HL-60/S4 treated with phorbol 12-myristate 13-acetate at 8.2 ng/mL for 4 days and 3 days (cell line): ENCODE measurements around the gene ROCK2.
"Not testable (repeated sequence)": the region's sequence is repeated elsewhere in the genome, so short reads cannot be mapped to it uniquely, and the experiment has no call there.

ENCODE experiments used
- in situ Hi-C: fragments of 300-500 bp; cut with MboI; formaldehyde crosslinking; loops from 2 replicates; pipeline ENCODE4 v1.15.0; 2022; ENCODE audit warnings: low sequenced_read_pairs

The ROCK2 gene

DNA sequence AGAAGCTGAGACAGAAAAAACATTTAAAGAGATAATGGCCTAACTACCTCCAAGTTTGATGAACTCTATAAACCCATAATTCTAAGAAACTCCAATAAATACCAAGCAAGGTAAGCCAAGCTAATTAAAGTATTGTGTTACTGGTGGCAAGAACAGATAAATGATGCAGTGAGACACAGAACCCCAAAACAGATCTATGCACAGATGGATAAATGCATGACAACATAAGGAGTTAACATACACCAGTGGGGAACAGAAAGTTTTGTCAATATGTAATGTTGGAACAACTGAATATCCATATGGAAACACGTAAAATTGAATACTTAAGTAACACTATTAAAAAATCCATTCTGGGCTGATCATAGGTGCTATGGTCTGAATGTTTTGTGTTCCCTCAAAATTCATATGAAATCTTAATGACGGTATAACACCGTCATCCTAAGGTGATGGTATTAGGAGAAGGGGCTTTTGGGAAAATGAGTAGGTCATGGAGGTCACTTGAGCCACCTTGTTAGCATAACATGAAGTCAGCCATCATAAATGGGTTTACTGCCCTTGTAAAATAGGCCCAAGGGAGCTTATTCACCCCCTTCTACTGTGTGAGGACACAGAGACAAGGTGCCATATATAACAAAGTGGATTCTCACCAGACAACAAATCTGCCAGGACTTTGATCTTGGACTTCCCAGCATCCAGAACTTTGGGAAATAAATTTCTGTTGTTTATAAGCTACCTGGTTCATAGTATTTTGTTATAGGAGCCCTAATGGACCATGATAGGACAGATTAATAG lies 102.8 kb downstream of the ROCK2 start:
- in situ Hi-C loops, result no loop called here

DNA sequence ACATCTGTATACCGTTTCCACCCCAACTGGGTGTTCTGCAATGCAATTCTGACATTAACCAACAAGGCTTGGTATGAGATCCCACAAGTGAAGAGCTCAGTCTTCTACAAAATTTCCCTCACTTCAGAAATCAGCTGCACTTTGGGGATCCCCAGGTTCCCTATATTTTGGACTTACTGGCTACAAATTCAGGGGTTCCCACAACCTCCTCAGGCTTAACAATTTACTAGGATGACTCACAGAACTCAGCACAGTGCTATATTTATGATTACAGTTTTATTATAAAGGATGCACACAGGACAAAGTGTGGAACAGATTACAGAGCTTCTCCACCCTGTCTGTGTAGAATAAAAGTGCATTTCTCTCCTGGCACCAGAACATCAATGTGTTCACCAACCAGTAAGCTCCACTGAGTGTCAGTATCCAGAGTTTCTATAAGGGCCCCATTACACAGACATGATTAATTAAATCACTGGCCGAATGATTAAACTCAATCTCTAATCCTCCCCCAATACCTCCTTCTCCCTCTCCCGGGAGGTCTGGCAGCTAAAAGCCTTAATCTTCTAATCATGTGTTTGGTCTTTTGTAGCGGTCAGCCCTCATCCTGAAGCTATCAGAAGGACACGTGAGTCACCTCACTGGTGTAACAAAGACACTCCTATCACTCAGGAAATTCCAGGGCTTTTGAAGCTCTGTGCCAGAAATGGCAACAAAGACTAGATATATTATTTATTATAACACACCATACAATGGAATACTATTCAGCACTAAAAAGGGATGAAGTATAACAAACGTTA lies 104.6 kb downstream of the ROCK2 start:
- in situ Hi-C loops, result no loop called here

DNA sequence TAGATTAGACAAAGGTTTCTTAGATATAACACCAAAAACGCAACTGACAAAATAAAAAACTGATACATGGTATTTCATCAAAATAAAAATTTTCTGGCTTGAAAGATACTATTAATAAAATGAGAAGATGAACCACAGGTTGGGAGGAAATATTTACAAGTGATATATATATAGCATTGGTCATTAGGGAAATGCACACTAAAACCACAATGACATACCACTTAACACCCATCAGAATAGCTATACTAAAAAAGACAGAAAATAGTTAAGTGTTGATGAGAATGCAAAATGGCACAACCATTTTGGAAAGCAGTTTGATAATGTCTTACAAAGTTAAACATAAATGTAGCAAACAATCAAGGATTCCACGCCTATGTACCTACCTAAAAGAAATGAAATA lies 105.3 kb downstream of the ROCK2 start:
- in situ Hi-C loops, result no loop called here

DNA sequence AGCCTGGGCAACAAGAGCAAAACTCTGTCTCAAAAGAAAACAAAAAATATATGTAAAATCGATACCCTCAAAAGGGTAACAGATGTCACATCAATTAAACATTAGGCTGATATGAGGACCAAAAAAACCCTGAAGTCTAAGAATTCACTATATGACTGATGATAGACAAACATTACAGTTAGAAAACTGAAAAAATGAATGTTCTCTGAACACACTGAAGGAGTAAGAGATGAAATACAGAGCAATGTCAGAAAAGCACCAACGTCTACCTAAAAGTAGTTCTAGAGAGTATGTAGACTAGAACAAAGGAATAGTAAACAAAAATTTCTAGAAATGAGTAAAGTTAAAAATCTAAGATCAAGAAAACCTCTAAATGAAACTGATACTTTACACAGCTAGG lies 107.3 kb downstream of the ROCK2 start:
- in situ Hi-C loops, result no loop called here

DNA sequence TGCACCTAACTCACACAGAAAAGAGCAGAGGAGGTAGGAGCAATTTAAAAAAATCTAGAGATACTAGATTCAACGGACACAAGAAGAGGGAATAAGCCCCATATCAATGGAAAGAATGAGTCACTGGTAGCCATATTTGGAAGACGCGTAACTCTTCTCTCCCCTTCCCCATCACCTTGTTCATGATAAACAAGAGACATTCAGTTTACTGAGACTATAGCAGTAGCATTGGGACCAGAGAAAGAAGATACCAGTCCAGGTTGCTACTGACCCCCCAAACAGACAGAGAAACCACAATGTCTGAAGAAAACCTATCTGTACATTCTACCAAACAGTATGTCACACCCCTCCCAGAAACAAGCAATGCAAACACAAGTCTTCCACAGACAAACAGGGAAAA lies 108.1 kb downstream of the ROCK2 start:
- in situ Hi-C loops, result no loop called here

DNA sequence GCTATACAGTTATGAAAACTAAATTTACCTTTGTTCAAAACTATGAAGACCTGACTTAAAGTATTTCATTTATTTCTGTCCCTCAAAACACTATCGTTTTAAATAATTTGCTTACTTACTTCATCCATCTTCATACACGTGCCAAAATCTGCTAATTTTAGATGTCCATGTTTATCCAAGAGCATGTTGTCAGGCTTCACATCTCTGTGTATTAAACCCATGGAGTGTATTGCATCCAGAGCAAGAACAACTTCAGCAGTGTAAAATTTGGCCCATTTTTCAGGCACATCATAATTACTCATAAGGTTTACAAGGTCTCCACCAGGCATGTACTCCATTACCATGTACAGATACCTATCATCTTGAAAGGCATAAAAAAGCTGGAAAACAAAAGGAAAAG lies 108.9 kb downstream of the ROCK2 start:
- in situ Hi-C loops, result no loop called here

DNA sequence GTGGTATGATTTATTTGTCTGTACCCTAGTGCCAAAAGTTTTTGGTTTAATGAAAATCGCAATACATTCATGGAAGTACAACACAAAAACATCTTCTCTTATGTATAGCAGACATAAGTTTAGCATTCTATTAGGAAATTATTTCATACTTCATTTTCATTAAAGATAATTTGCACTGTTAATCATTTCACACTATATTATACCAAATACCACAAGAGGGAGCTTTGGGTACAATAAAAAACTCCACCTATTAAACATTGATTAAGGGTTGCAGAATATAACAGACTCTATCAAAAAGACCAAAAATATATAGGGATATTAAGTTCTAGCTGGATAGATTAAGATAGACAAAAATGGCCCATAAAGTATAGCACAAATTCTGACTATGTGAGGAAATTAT lies 110.1 kb downstream of the ROCK2 start:
- in situ Hi-C loops, result no loop called here

DNA sequence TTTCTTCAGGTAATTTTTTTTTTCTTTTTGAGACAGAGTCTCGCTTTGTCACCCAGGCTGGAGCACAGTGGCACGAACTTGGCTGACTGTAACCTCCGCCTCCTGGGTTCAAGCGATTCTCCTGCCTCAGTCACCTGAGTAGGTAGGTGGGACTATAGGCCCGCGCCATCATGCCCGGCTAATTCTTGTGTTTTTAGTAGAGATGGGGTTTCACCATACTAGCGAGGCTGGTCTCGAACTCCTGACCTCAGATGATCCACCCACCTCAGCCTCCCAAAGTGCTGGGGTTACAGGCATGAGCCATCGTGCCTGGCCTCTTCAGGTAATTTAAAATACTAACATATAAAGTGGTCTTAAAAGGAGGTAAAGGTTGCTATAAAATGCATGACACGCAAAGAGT lies 113.2 kb downstream of the ROCK2 start:
- in situ Hi-C loops, result not testable (repeated sequence)

DNA sequence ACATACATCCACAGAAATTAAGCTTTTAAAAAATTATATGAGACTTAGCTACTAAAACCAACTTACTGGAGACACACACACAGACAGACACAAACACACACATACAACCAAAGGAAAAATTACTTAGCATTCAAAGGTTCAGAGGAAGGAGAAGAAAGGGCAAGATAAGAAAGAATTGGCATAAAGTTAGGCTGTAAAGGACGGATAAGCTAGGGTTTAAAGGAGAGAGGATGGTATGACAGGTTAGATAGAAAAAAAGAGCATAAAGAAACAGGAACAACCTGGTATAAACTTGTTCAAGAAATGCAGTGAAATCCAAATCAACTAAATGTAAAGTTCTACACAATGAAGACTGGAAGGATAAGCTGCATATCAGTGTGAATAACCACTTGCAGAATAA lies 115.7 kb downstream of the ROCK2 start:
- in situ Hi-C loops, result no loop called here

DNA sequence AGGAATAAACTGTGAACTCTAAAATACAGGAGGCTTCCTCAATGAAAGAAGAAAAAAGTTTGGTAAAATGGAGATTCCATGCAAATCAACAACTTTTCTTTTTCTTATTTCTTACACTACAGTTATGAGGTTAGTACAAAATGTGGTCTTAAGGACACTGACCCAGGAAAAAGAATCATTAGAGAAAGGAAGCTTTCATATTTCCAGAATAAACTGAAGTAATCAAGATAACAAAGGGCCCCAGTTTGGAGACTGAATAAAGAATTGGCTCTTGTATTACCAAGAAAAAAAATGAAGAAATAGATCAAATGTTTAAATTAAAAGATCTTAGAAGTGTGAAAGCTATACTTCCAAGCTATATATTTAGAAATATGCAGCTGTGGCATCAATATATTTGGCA lies 116.8 kb downstream of the ROCK2 start:
- in situ Hi-C loops, result no loop called here

DNA sequence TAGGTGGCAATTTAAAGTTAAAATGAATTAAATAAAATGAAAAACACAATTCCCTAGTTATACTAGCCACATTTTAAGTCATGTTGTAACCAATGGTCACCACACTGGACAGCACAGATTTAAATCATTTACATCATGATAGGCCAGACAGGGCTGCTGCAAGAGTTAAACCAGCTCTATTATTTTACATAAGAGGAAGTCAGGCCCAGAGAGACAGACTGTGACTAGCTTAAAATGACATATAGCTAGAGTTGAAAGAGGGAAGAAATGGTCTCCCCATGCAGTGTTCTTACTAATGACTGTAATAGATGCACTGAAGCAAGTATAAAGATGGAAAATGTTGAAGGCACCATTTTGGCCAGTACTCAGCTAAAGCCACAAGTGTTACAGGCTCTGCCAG lies 119.5 kb downstream of the ROCK2 start:
- in situ Hi-C loops, result no loop called here

DNA sequence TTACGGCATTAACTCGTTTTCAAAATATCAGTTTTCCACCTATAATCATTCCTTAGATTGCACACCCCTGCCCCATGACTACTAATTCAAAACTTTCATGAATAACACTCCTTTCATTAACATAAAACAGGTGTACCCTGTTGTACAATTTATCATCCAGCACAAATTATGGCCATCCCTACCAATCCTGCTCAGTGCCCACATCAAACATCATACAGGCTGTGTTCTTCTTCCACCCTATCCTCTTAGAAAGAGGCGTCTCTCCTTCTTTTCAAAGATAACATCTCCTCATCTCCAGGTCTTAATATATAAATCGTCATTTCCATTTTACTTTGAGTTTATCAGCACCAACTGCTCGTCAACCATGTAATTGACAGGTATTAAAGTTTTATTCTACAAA lies 121.6 kb downstream of the ROCK2 start:
- in situ Hi-C loops, result no loop called here

DNA sequence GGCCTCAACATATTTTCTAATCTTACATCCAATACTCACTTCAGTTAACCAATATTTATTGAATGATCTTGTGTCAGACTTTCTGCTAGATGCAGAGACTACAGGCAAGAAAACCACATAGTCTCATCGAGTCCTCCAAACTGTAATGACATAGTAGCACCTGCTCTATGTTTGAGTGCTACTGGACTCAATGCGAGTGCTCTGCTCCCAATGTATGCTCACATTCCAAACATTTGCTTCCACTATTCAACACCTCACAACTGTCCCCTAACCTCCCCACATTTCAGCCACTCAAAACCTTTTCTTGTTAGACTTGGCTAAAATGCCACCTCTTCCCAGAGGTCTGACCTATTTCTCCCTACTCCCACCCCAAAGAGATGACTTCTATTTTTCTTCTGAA lies 124.0 kb downstream of the ROCK2 start:
- in situ Hi-C loops, result no loop called here

DNA sequence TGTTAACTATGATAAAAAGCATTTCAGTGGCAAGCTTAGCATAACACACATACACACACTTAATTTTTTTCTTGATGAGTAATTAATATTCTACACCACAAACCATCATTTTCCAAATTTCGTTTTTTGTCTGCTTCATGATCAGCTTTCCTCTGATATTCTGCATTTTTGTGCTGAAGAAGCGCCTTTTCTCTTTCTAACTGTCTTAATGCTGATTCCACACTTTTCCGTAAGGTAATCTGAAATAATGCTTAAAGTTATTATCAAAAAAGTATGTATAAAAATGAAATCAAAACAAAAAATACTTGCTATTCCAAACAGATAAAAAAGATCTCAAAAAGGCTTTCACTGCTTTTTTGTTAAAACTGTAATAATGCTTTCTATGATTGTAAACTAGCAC lies 129.0 kb downstream of the ROCK2 start:
- in situ Hi-C loops, result no loop called here

DNA sequence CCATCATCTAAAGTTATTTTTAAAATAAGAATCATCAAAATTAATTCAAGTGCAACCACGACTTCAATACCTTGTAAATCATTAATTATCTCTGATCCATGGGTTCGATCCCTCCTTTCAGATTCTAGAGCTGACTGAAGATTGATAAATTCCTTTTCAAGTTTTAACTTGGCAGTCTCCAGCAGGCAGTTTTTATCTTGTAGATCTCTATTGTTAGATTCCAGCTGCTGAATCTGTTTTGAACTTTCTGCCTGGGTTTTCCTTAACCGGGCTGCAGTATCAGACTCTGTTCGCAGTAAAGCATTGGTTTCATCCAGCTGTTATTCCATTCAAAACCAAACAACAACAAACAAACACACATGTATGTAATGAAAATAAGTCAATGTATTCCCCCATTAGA lies 129.7 kb downstream of the ROCK2 start:
- in situ Hi-C loops, result no loop called here

DNA sequence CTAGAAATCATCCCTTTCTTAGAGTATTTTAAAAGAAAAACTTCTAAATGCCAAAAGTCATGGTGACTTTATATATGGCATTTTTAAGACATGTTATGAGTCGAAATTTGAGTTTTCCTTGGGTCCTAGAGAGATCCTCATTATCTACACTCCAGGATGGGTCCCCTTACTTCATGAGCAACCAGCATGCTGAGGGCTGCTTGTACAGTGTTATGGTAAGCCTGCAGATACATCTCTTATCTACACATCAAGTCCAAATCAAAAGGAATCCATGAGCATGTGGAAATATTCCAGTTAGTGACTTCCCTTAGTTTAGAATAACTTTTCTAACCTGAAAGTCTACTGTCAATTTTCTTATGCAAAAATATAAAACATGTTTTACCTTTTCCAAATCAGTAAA lies 130.5 kb downstream of the ROCK2 start:
- in situ Hi-C loops, result no loop called here

DNA sequence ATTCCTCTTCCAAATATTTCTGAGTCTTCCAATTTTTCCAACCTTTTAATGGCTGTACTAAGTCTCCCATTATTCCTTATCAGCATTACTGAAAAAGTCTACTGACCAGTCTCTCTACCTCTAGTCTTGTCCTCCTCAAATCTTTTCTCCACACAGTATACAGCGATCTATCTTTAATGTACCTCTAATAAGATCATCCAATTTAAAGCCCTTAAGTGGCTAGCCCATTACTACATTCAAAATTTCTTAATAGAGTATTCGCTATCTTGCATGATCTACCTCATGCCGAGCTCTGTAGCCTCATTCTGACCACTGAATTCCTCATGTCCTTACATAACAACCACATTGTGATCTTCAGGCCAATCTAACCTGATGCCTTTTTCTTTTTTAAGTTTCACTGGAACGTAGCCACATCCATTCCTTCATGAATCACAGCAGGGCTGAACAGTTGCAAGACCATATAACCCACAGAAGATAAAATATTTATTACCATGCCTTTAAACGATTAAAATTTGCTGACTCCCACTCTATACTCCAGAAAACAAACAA lies 131.3 kb downstream of the ROCK2 start:
- in situ Hi-C loops, result no loop called here

DNA sequence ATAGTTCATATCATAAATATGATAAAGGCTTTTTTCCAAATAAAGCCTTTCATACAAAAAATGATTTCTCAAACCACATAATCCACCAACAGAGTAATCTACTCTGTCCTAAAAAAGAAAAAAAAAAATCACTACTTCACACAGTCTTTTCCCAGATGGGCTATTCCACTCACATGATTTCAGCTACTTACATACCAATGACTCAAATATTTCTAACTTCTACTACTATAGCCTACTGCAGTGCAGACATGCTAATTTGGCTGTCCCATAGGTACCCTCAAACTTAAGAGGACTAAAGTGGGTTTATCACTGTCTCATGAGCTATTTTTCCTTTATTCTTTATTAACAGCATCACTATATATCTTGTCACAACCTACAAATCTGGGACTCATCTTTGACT lies 131.8 kb downstream of the ROCK2 start:
- in situ Hi-C loops, result no loop called here

DNA sequence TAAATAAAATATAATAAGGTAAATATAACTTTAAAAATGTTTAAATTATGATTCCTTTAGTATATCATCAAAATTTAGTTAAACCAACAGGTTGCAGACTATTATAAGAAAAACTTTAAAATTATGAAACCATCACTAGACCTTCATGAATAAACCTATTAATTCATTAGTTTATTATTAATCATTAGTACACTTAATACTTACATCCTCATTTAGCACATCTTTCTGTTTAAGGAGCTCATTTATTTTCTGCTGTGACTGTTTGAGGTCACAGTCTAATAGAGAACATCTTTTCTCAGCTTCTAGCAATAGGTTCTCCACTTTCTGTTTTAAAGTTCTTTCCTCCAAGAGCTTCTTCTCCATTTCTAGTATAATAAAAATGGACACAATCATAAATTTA lies 136.4 kb downstream of the ROCK2 start:
- in situ Hi-C loops, result no loop called here

DNA sequence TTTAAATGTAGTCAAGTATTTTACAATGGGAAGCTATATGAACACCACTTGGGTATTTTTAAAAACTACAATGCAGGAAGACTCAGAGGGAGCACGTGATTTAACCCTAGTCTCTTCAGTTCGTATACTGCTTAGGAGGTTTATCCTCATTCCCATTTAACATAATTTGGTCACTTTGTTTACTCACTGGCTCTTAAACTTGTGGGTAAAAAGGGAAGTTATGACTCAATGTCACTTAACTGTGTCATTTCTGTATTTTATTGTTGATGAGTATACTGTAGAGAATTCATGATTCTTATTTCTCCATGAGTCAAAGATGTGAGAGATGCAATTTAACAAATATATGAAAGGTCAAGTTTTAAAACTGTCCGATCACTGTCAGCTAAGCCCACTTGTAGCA lies 141.0 kb downstream of the ROCK2 start:
- in situ Hi-C loops, result no loop called here

DNA sequence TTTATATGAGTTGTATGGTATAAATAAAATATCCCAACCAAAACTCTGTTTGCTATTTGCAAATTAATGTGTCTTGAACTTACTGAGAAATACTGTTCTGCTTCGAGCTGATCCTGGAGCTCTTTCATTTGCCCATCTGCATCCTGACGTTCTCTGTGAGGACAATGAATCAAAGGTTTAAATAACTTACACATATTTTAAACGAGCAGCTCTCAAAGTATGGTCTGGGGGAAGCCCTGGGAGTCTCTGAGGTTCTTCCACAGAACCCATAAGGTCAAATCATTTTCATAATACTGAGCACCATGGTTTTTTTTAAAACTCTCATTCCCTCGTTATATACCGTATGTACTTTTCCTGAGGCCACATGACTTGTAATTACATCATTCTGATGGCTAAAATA lies 142.5 kb downstream of the ROCK2 start:
- in situ Hi-C loops, result no loop called here

DNA sequence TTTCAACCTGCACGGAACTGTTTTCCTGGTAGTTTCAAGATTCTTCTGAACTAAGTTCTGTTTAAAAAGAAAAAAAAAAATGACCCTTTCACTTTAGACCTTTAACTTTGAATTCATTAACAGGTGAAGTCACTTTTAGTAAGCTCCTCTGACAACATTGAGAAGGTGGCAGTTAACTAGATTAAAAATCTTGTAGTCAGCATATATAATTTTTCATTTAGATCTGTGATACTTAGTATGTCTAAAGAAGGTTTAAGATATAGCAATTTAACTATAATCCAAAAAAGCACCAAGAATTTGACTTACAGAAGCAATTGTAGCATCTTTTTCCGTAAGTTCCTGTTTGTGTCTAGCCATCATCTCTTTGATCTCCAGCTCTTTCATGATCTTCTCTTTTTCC lies 143.8 kb downstream of the ROCK2 start:
- in situ Hi-C loops, result no loop called here
